Kidney (tissue), 14 donors: Measurements from ENCODE around the gene TESK1. TPM values are rescaled to one million over a fixed set of nuclear protein-coding genes. Genes with fewer than 3 reads are reported as not detected.
"Not testable (repeated sequence)": the region's sequence is repeated elsewhere in the genome, so short reads cannot be mapped to it uniquely, and the experiment has no call there.

Experiments
- DNase-seq, 5 donors: peaks; one replicate each; pipeline ENCODE4 v3.0.0-alpha.2; 2013 to 2020
- FAIRE-seq: peaks from 2 replicates; lab custom pipeline; 2012; peaks lifted over from hg19 to GRCh38; lab: Jason Lieb, UNC
- H3K27ac ChIP-seq, 2 donors: one replicate each; pipeline ENCODE4 v1.7.0; 2013; ENCODE audit warnings: low read depth in 2 of 2, low read length in 2 of 2, inconsistent platforms in 1 of 2
- H3K27me3 ChIP-seq: one replicate; pipeline ENCODE4 v1.7.1; 2013; ENCODE audit warnings: low read length, inconsistent platforms; ENCODE audit not compliant: control insufficient read depth, insufficient read depth
- H3K36me3 ChIP-seq, 3 donors: one replicate each; pipeline versions ENCODE4 v1.7.0 to v1.7.1; 2013; ENCODE audit warnings: low read length in 3 of 3, control low read depth in 1 of 3, inconsistent platforms in 1 of 3; ENCODE audit not compliant: insufficient read depth in 3 of 3, control insufficient read depth in 2 of 3
- H3K4me1 ChIP-seq, 3 donors: one replicate each; pipeline versions ENCODE4 v1.7.0 to v1.7.1; 2013; ENCODE audit warnings: low read length in 3 of 3, inconsistent platforms in 1 of 3, low read depth in 1 of 3; ENCODE audit not compliant: control insufficient read depth in 2 of 3, insufficient read depth in 2 of 3
- H3K4me3 ChIP-seq, 3 donors: one replicate each; pipeline versions ENCODE4 v1.7.0 to v1.8.1; 2013; ENCODE audit warnings: low read length in 3 of 3, control low read depth in 1 of 3, inconsistent platforms in 1 of 3
- H3K9ac ChIP-seq, 3 donors: one replicate each; pipeline versions ENCODE4 v1.7.0 to v1.7.1; 2013; ENCODE audit warnings: low read length in 3 of 3, control low read depth in 1 of 3, inconsistent platforms in 1 of 3
- H3K9me3 ChIP-seq, 3 donors: one replicate each; pipeline versions ENCODE4 v1.7.0 to v1.7.1; 2013; ENCODE audit warnings: low read length in 3 of 3, control low read depth in 1 of 3, inconsistent platforms in 1 of 3; ENCODE audit not compliant: control insufficient read depth in 2 of 3, insufficient read depth in 1 of 3
- CTCF ChIP-seq: IDR thresholded peaks from 3 replicates; pipeline ENCODE4 v1.5.1; 2012; ENCODE audit warnings: mild to moderate bottlenecking, moderate library complexity, borderline replicate concordance; ENCODE audit not compliant: insufficient read depth; ENCODE audit errors: extremely low read depth
- intact Hi-C: fragments of 100-400 bp; cut with DNase I; formaldehyde crosslinking; loops from one replicate; pipeline ENCODE4 v1.11.1; 2022
- polyA plus RNA-seq: library from polyadenylated mRNA; stranded (reverse); fragments of 350-450 nt; fragmentation: Illumina TruSeq; extraction: RNeasy Lipid Tissue Mini Kit (QIAGEN cat#74804); gene quantifications from one replicate; pipeline ENCODE4 v1.2.3, GENCODE V29; 2014; ENCODE audit warnings: low read depth, low replicate concordance; ENCODE audit not compliant: insufficient read depth
- total RNA-seq: library from RNA; stranded (reverse); fragmentation: NEBNext Ultra II Directional; extraction: Animal tissue kit (Norgen Biotek cat#: 25700); gene quantifications from one replicate; pipeline ENCODE4 v1.2.1, GENCODE V29; 2021
- donor health status: control.
- donor health status: control.
- donor health status: control.
- donor health status: control.
- donor health status: control.
- donor health status: DM: yes; HTN: yes; CAD: no.
- donor health status: Normal renal cell carcinoma (clear cell type).

Gene TESK1
- total and polyA plus RNA-seq, 2 donors from 2014 or later: 34.6 to 35.8 TPM

DNA sequence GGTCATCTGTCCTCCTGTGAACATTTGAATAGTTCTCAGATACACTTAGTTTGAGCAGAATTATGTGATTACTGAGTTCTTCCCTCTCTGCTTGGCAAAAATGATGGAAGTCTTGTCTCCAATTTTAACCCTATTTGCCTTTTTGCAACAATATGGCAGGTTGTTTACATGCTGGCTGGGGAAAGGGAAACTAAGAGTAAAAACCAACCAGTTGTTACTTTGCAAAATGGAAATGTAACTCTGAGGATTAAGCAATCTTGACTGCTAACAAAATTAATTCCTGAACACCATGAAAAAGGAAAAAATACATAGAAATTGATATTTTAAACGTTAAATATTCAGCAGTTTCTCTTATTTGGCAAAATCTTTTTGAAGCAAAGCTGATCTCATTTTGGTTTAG is 34.6 kb downstream of the TESK1 start:
- intact Hi-C loops: no loop called here
- Histone ChIP-seq H3K4me3 (no peak overlapping the region), H3K27ac (no peak overlapping the region), H3K27me3 (no peaks in the 10 kb centered on the region), H3K9ac (no peak overlapping the region), H3K9me3 (no peaks in the 10 kb centered on the region), H3K4me1 (peaks cover 0 to 8% (median 0%) of the 10 kb centered on the region in 3 donors), H3K36me3 (no peaks in the 10 kb centered on the region)
- FAIRE-seq (no peak), DNase-seq (no peak)
- TF ChIP-seq CTCF: no peak

GRCh38 chr9:35640431-35640830 is 35.4 kb downstream of the TESK1 start:
- DNase-seq, H3K4me1 ChIP-seq, H3K4me3 ChIP-seq, H3K9ac ChIP-seq, intact Hi-C loops, H3K27ac ChIP-seq, FAIRE-seq, H3K9me3 ChIP-seq, H3K36me3 ChIP-seq, H3K27me3 ChIP-seq: not testable (repeated sequence)

- intact Hi-C loops, FAIRE-seq, H3K4me3 ChIP-seq, DNase-seq, H3K9me3 ChIP-seq, H3K27ac ChIP-seq, H3K9ac ChIP-seq, H3K36me3 ChIP-seq, H3K27me3 ChIP-seq, H3K4me1 ChIP-seq: not testable (repeated sequence)
Observed at GRCh38 chr9:35641478-35641877, 36.4 kb downstream of the TESK1 start.

- H3K9me3 ChIP-seq: no peaks in the 10 kb centered on the region
- FAIRE-seq (no peak), DNase-seq (no peak)
- intact Hi-C loops: no loop called here
- no peak for TF ChIP-seq CTCF
- H3K36me3 ChIP-seq: no peaks in the 10 kb centered on the region
- H3K9ac ChIP-seq: no peak overlapping the region
- H3K27me3 ChIP-seq: no peaks in the 10 kb centered on the region
- H3K27ac ChIP-seq: no peak overlapping the region
- H3K4me1 ChIP-seq: peaks cover 0 to 3% (median 0%) of the 10 kb centered on the region in 3 donors
- H3K4me3 ChIP-seq: no peak overlapping the region
Observed at GRCh38 chr9:35643046-35643445, 38.0 kb downstream of the TESK1 start.

GRCh38 chr9:35645736-35646135 is 40.7 kb downstream of the TESK1 start:
- FAIRE-seq, H3K36me3 ChIP-seq, DNase-seq, H3K27me3 ChIP-seq, H3K9me3 ChIP-seq, H3K4me1 ChIP-seq, intact Hi-C loops: not testable (repeated sequence)
- peak overlapping the region; percentile 38 to 83 (median 68) for H3K9ac ChIP-seq
- H3K27ac ChIP-seq: peak overlapping the region; percentile 88
- H3K4me3 ChIP-seq: peak overlapping the region; percentile 74 to 97 (median 84)
